Stimulated activated CD4-positive, alpha-beta T cell treated with anti-CD3 and anti-CD28 coated beads, Interleukin-1b, Interleukin-23, amount 100 ng/mL, for 24 hours (primary cell): ENCODE measurements around the gene FBXO24.
"Not testable (repeated sequence)": the region's sequence is repeated elsewhere in the genome, so short reads cannot be mapped to it uniquely, and the experiment has no call there.

Experiments
- DNase-seq, 4 experiments: peaks; one replicate each; pipeline ENCODE4 v3.0.0-alpha.2; 2020; ENCODE audit warnings: low read depth in 4 of 4, low spot score in 1 of 4

The FBXO24 gene, protein sequence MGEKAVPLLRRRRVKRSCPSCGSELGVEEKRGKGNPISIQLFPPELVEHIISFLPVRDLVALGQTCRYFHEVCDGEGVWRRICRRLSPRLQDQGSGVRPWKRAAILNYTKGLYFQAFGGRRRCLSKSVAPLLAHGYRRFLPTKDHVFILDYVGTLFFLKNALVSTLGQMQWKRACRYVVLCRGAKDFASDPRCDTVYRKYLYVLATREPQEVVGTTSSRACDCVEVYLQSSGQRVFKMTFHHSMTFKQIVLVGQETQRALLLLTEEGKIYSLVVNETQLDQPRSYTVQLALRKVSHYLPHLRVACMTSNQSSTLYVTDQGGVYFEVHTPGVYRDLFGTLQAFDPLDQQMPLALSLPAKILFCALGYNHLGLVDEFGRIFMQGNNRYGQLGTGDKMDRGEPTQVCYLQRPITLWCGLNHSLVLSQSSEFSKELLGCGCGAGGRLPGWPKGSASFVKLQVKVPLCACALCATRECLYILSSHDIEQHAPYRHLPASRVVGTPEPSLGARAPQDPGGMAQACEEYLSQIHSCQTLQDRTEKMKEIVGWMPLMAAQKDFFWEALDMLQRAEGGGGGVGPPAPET

DNA sequence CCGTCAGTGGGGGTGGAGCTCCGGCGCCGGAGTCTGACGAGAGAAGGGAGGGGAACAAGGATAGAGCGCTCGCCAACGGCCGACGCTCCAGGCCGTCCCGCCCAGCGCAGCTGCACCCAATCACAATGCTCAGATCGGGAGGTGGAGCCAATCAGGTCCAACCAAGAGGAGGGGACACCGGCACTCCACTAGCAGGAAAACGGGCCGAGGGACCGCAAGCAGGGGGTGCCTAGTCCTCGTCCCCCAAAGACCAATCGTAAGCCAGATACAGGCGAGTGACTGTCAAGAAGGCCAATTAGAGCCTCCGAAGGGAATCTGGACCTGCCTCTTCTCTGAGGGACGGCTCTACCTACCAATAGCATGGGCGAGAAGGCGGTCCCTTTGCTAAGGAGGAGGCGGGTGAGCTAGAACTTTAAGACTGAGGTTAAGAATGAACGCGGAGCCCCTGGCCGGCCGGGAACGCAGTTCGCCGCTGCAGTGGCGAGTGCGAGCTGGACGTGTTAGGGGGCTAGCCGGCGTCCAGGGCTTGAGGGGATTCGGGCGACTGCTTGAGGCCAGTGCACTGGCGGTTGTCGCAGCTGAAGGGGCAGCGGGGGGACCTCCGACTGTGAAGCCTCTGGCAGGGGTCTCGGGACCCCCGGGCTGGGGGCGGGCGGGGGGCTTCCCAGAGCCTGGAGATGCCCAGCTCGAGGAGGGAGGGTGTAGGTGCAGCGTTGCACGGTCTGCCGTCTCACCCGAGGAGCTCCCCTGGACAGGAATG lies at the start of gene FBXO24:
TSS of gene FBXO24 (plus strand) at position 63 of the 760 bp plus-strand sequence. CDS start at position 361, 298 bp downstream.
- DNase-seq = peak; percentile 94 to 99 (median 98)

DNA sequence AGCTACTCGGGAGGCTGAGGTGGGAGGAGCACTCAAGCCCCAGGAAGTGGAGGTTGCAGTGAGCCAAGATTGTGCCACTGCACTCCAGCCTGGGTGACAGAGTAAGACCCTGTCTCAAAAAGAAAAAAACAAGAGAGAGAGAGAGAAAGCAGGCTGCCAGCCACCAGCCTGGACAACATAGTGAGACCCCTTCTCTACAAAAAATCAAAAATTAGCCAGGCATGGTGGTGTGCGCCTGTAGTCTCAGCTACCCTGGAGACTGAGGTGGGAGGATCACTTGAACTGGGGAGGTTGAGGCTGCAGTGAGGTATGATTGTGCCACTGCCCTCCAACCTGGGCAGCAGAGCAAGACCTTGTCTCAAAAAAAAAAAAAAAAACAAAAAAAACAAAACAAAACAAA lies 49.4 kb upstream of the FBXO24 start:
- not testable (repeated sequence) for DNase-seq

DNA sequence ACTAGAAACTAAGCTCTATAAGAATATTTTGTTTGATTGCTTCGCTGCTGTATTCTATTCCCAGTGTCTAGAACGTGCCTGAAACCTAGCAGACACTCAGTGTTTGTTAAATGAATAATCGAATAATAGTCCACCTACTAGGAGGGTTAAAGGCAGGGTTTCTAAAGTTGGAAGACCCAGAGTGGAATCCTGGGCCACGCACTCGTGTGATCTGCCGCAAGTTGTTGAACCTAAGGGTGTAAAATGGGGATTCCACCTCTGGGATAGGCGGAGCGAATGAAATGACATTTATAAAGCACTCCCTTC lies 47.8 kb upstream of the FBXO24 start:
- DNase-seq = no peak

DNA sequence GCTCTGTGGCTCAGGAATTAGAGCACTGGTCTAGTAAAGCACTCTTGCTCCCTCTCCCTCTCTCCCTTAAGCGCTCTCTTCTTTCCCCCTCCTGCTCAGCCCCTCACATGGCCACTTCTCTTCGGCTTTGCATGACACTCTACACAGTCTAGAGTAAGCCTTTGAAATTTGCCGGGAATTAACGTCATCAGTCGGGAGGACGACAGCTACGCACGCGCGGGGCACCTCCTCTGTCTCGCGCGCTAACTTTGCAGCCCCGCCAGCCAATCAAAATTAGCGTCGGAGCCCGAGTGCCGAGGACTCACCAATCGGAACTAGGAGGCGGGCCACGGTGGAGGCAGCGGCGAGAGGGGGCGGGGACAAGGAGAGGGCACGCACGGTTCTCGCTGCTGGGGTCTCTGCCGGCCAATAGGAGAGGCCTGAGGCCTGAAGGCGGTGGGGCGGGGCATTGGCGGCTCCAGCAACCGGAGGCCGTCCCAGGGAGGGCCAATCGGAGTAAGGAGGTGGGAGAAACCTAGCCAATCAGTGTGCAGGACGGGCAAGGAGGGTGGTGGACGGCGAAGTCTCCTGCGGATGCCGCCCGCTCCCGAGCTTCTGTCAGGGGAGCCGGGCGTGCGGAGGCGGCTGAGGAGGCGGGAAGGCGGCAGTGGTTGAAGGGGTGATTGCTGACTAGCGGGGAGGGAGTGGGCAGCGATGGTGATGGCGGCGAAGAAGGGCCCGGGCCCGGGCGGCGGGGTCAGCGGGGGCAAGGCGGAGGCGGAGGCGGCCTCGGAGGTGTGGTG lies 47.3 kb upstream of the FBXO24 start, which contains the start of gene AGFG2:
TSS of gene AGFG2 (plus strand) at position 550 of the 782 bp plus-strand sequence. CDS start at position 694, 144 bp downstream.
- DNase-seq = peak; percentile 99 to 100 (median 100)

DNA sequence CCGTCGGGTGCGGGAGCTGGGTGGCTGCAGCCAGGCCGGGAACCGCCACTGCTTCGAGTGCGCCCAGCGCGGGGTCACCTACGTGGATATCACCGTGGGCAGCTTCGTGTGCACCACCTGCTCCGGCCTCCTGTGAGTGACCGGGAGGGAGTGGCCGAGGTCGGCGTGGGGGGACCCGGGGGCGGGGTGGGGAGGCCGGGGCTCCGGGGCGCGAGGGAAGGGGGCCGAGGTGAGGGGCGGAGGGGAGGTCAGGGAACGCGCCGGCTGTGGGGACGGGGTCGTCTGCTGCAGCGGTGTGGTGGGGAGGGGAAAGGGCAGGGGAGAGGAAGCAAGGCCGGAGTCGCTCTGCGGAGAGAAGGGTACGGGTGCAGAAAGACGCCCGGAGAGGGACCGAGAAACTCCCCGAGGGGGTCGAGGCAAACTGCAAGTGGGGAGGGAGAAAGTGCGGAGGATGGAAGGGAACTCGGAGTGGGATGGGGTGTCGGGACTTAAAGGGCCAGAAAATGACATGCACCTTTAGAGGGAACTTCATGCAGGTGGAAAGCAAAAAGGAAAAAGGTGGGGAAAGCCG lies 46.6 kb upstream of the FBXO24 start:
- DNase-seq = no peak

DNA sequence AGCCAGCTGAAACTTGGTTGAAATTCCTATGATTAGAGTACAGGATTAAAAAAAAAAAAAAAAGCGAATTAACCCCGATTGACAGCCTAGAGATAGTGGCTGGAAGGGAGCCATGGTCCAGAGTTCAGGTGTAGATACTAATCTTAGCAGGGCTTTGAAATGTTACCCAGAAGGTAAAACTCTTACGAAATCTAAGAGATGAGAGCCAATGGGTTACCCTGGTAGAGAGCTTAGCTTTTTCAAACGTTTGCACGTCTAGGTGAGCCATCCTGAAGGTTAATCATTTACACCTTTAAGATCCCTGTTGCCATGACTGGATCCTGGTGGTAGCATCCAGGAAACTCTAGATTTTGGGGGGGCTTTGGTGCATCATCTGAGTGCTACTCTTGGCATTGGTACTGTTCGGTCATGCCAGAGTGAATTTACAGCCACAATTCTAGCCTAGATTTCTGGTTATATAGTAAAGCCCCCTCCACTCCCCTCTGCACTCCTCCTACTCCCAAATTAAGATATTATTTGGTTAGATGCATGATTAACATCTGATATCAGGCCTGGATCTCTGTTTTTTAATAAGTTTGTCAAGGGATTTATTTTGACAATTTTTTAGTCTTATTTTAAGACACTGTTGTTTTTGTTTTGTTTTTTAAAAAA lies 45.9 kb upstream of the FBXO24 start:
- DNase-seq = no peak

DNA sequence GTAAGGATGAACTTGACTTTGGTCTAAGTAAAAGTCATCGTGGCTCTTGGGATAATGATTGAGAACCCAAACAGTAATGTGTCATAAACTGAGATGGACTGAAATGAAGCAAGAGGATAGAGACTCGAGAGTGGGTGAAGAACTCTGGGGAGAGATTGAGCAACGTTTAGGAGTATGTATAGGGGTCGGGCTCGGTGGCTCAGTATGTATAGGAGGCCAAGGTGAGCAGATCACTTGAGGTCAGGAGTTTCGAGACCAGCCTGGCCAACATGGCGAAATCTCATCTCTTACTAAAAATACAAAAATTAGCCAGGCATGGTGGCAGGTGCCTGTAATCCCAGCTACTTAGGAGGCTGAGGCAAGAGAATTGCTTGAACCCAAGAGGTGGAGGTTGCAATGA lies 44.8 kb upstream of the FBXO24 start:
- DNase-seq = not testable (repeated sequence)

DNA sequence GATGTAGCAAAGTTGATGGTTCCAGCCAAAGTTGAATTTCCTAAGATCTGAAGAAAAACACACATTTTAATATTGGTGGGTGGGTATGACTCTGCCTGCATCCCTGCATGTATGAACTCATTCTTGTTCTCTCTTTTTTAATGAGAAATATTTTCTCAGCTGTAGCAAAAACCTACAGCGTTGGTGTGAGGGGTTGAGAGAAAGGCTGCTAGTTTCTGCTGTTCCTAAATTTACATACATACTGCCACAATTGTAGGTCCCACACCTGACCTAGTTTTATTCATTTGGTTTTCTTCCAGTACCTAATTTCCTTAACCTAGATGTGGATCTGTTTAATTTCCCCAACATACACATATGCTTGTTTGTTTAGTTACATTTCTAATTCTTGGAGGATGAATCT lies 42.5 kb upstream of the FBXO24 start:
- no peak for DNase-seq

DNA sequence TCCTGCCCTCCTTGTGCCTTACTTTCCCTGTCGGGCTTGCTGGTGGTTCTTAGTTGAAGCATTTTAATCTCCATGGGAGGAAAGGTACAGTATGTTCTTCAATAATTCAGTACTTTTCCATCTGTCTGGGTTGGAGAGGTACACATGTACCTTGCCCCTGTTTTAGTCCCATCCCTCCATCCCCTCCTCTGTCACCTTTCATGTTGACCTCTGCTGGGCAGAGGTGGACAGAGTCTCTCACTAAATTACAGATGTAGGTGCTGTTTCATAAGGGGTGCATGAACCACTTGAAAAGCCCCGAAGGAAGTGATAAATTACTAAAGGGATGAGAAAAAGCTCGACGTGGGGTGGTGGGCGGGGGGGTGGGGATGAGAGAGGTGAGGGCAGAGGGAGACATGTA lies 41.7 kb upstream of the FBXO24 start:
- DNase-seq = no peak

DNA sequence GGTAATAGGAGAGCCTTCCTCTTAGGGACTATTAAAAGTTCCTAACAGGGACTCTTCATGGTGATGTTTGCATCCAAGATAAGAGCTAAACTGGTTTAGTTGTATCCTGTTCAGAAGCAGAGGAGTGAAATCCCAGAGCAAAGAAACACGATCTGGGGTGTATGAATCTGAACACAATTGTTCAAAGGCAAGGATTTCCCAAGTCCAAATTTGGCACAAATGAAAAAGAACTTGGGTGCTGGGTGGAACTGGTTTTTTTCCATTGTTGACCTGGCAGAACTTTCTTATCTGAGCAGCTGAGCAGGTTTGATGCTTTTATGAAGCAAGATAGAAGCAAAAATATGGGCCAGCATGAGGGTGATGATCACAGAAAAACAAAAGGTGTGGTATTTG lies 41.2 kb upstream of the FBXO24 start:
- DNase-seq = no peak

DNA sequence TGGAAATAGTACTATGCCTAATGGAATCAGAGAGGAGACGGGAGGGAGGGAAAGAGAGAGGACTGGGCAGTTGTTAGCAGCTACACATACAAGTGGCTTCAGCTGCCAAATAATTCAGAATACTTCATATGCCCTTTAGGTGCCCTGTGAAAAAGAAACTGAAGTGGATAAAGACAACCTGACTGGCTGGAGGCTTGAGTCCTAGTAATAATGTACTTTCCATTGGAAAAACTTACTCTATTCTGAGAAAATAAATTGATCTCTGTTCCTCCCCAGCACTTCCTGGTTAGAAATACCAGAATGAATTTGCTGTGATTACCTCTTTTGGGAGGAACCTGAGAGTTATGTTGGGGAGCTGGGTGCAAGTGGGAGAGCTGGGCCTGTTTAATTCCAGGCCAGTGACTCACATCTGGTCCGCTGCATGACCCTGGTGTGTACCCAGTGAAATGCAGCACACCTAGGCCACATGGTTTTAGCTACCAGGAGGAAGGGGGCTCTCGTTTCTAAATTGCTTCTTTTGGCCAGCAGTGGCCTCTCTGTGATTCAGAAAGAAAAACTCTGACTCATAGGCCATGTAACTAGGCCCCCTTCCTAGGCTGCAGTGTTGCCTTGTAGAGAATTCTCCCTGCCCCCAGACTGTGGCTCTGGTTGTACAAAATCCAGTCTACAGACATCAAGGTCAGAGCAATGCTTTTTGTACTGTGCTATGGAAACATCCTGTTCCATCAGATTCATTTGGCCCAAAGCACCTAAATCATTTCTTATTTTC lies 40.6 kb upstream of the FBXO24 start:
- peak in 2 of 4 experiments; percentile 42 to 61 for DNase-seq

DNA sequence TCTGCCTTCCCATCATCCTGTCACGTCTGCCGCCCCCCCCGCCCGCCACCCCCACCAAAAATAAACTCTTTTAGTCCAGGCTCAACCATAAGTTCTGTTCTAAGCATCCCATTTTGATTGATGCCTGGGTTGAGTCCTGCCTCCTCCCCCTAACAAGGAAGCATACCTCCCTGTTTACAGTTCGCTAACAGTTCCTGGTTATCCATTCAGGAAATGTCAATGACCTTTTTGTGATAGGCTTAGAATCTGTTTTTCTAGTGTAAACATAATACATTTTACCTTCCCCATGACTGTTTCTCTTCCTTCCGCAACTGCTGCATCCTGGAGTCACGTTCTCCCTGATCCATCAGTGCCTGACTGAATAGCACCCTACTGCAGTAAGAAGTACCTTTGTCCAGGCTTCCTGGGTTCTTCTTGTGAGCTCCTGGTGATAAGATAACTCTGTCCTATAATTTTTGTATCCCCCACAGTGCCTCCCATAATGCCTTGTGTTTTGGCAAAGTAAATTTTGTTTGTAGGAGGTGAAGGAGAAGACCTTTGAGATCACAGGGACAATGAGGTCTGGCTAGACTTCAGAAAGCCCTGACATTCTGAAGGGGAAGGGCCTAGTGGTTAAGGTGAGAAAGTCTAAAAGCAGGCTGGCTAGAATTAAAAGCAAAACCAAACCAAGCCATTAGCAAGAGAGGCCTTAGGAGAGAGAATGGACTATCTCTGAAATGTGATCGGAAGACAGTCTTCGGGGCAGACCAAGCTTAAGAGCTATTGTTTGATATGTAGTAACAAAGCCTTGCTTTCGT lies 39.8 kb upstream of the FBXO24 start:
- DNase-seq = no peak

DNA sequence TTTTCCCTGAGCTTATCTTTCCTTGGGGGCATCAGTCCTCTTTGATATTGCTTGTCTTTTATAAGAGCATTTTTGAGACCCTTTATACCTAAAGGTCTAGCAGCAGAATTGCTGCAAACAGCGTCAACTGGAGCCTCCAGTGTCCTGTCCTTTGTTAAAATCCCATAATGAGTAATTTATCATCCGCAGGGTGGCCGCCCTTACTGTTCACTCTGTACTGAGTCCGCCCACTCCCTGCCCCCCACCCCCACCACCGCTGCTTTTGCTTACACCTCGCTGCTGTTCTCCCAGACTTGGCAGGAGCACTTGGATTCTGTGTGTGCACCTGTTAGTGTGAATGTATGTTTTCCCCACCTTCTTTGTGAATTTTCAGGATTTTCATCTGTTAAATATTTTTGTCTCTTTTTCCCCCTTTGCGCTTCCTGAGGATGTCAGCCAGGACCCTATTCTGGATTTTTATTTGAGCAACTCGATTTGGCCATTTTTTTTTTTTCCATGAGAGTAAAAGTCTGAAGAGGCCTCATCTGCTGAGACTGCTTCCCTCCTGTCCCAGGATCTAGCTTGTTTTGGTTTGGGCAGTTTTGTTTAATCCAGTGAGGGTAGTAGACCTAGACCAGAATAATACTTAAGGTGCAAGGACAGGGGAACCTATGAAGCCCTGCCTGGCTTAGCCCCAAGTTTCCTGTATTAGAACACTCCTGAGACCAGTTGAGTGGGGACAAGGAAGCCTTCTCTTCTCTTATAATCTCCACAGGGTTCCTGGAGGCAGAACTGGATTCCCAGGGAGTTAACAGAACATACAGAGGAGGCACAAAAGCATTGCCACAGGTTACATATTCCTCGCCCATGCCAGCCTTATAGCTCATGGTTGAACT lies 39.0 kb upstream of the FBXO24 start:
- DNase-seq = no peak

DNA sequence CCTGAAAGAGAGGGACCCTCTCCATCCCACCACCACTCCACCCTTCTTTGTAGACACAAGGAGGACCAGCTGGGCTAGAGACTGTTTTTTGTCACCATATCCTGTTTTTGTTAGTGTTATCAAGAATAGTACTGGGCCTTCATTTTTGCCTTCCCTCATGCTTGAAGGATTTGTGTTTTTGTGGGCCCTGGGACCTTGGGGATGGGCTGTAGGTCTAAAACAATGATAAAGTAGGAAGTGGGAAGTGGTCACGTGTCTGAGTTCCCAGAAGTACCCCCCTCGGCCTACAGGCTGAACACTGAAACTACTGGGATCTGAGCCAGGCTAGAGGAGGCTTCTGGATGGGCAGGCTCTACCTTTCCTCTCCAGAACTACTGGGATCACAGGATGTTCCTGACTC lies 38.3 kb upstream of the FBXO24 start:
- DNase-seq = no peak

DNA sequence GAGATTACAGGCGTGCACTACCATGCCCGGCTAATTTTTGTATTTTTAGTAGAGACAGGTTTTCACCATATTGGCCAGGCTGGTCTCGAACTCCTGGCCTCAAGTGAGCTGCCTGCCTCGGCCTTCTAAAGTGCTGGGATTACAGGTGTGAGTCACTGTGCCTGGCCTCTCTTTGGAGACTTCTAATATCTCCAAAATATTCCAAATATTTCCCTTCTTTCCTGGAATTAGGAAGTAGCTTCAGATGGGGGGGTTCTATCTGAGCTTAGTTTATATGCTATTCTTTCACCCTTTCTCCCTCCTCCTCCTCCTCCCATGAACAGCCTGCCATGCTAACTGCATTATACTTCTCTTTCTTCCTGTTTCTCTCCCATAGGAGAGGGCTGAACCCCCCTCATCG lies 37.7 kb upstream of the FBXO24 start:
- not testable (repeated sequence) for DNase-seq

DNA sequence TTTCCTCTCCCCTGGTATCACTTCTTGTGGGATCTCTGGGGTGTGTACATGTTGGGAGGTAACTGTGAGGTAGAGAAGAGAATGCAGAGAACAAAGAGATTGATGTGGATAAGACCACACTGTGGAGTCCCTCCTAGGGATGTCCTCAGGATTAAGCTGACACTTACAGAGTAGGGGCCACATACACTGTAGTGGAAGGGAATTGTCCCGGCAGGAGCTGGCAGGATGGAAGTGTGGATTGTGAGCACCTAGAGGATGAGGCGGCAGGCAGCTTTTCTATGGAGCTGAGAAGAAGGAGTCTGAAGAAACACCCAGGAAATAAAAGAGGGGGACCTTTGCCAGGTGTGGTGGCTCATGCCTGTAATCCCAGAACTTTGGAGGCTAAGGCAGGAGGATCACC lies 33.6 kb upstream of the FBXO24 start:
- no peak for DNase-seq

DNA sequence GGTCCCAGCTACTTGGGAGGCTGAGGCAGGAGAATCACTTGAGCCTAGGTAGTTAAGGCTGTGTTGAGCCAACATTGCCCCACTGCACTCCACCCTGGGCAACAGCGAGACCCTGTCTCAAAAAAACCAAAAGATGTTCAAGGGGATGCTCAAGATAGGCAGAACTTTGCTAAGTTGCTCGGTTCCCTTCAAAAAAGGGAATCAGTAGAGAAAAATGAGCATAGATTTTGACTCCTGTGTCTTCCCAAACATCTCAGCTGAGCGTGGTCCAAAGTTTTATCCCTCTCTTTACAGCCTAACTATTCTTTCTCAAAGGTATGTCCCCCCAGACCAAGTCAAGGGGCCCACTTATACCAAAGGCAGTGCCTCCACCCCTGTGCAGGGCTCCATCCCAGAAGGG lies 33.1 kb upstream of the FBXO24 start:
- DNase-seq = no peak

DNA sequence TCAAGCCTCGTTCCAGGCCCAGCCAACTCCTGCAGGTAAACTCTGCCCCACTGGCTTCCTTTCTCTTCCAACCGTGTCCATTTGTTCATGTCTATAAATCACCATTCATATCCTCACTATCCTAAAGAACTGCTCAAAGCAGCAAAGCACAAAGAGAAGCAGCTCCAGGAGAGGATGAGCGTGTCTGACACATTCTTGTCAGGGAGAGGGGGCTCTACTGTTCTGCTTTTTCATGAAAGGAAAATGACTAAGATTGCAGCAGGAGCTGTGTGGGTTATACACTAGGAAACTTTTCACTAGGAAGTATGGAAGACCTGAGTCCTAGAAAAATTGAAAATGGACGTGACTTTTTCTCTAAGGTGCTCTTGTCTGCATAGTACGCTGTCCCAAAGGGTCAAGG lies 30.4 kb upstream of the FBXO24 start:
- no peak for DNase-seq
